GM19468 (cell line): Measurements from ENCODE around the gene CPNE9.
"Not testable (repeated sequence)": the region's sequence is repeated elsewhere in the genome, so short reads cannot be mapped to it uniquely, and the experiment has no call there.

Source experiments
- ATAC-seq: cut with Tn5 transposase; IDR thresholded peaks from one replicate; pipeline ENCODE4 v1.9.1; 2021; ENCODE audit warnings: mild to moderate bottlenecking, moderate library complexity, moderate number of reproducible peaks; ENCODE audit not compliant: unreplicated experiment; ENCODE audit errors: extremely low read depth

CPNE9 gene

GRCh38 chr3:9770276-9770812, 66.7 kb downstream of the CPNE9 start:
- no peak for ATAC-seq

- not testable (repeated sequence) for ATAC-seq
Measured at GRCh38 chr3:9771007-9771406, 67.4 kb downstream of the CPNE9 start.

GRCh38 chr3:9776896-9777693, 73.5 kb downstream of the CPNE9 start:
- no peak for ATAC-seq

- no peak for ATAC-seq
Measured at GRCh38 chr3:9777694-9778021, 74.0 kb downstream of the CPNE9 start.

GRCh38 chr3:9778143-9779074, 74.8 kb downstream of the CPNE9 start:
- no peak for ATAC-seq

GRCh38 chr3:9779075-9779593, 75.5 kb downstream of the CPNE9 start:
- no peak for ATAC-seq
